Measurements from ENCODE around the gene MEIS1. TPM values are rescaled to one million over a fixed set of nuclear protein-coding genes. Genes with fewer than 3 reads are reported as not detected.

MEIS1 gene
- total RNA-seq, 1 experiment from 2014 or later: 0.66 TPM

DNA sequence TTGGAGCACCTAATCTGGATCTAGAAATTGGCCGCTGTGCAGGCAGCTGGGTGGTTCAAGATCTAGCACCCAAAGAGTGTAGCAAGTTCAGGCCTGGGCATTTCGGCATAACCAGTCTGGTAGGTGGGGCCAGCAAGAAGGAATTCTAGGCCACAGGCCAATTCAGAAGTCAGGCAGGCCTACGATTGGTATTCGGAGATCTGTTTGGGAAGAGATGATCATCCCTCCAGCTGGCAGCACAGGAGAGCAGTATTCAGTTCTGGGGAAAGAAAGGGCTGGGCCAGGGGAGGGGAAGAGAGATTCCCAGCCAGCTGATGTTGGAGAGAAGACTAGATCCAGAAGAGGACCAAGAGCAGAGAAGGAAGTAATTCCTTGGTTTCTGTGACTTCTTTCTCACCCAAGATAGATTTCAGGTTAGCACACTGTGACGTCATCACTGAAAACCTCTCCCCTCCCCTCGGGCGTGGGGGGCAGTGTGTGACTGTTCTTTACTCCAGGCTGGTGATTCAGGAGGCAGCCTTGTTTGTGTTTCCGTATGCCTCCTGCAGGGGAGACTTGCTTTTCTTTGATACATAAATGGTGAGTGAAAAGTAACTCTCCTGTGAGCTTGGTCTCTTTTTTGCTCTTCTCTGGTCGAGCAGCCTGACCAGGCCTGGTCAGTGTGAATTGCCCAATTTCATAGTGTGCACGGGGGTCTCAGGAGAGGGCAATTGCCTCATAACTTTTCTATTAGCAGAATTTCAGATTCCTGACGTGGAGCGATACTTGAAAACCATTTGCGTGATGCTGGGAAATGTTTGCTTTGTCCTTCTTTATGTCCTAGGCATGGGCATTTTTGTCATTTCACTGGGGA, 61.1 kb downstream of the MEIS1 start:
- no CpG with 5 or more reads among the region's 13 CpGs for WGBS (ENCODE audit: extremely low coverage, insufficient read length, low lambda C conversion rate)
- Histone ChIP-seq H3K79me1 (ENCODE audit: insufficient read depth, low read depth, low read length, poor library complexity, severe bottlenecking) (no peaks in the 10 kb centered on the region), H2BK5ac (ENCODE audit: insufficient read length, low read length) (no peak overlapping the region), H3K27me3 (ENCODE audit: insufficient read depth, low read length) (no peaks in the 10 kb centered on the region), H3K4me2 (ENCODE audit: insufficient read depth, insufficient read length, low read length) (no peak overlapping the region), H3K4ac (ENCODE audit: low read depth, low read length) (no peak overlapping the region), H3K23me2 (ENCODE audit: insufficient read length, low read depth, low read length, poor library complexity, severe bottlenecking) (no peaks in the 10 kb centered on the region), H3K79me2 (ENCODE audit: insufficient read depth, low read length) (no peaks in the 10 kb centered on the region), H3T11ph (ENCODE audit: low read length) (no peak overlapping the region), H3K18ac (ENCODE audit: insufficient read length, low read depth, low read length) (no peak overlapping the region), H3K4me1 (ENCODE audit: insufficient read depth, low read length) (peaks cover 9% of the 10 kb centered on the region), H3K23ac (ENCODE audit: insufficient read length, low read depth, low read length) (no peak overlapping the region), H3K9ac (ENCODE audit: extremely low read depth, insufficient read length, low read length) (no peak overlapping the region), H2BK12ac (ENCODE audit: insufficient read length, low read depth, low read length) (no peak overlapping the region), H2BK15ac (ENCODE audit: low read depth, low read length) (no peak overlapping the region), H3K14ac (ENCODE audit: insufficient read depth, low read length) (no peak overlapping the region), H2BK20ac (ENCODE audit: low read depth, low read length, poor library complexity, severe bottlenecking) (no peak overlapping the region), H3K9me3 (ENCODE audit: control insufficient read depth, low read depth, low read length) (no peaks in the 10 kb centered on the region), H2AK5ac (ENCODE audit: insufficient read length, low read length) (no peak overlapping the region), H2AFZ (ENCODE audit: low read length) (no peak overlapping the region), H4K5ac (ENCODE audit: insufficient read length, low read depth, low read length) (no peak overlapping the region), H4K91ac (ENCODE audit: insufficient read length, low read depth, low read length) (no peak overlapping the region), H3K27ac (ENCODE audit: insufficient read length, low read depth, low read length) (no peak overlapping the region), H4K20me1 (ENCODE audit: control insufficient read depth, insufficient read depth, insufficient read length) (no peaks in the 10 kb centered on the region), H2BK120ac (ENCODE audit: low read depth, low read length, poor library complexity, severe bottlenecking) (no peak overlapping the region), H4K8ac (replicated peaks; ENCODE audit: insufficient read length, low read depth, low read length) (no peak overlapping the region), H3K56ac (ENCODE audit: insufficient read length, low read depth, low read length) (no peak overlapping the region)
- H3K4me3 Mint-ChIP-seq: no peak overlapping the region; a peak in 1 of 5 replicates
- peaks cover 7% of the 10 kb centered on the region for H3K27me3 Mint-ChIP-seq (ENCODE audit: low read depth)
- no peaks in the 10 kb centered on the region for H3K36me3 Mint-ChIP-seq (ENCODE audit: insufficient read depth in 1 of 3, low read depth in 3 of 3)
- peaks cover 36% of the 10 kb centered on the region in 2 experiments for H3K4me1 Mint-ChIP-seq
- no peaks in the 10 kb centered on the region for H3K9me3 Mint-ChIP-seq
- H3K27ac Mint-ChIP-seq: peak overlapping the region in 1 of 3 experiments; percentile 38; a peak in 2 of 7 replicates
- TF ChIP-seq, protein P1, sequence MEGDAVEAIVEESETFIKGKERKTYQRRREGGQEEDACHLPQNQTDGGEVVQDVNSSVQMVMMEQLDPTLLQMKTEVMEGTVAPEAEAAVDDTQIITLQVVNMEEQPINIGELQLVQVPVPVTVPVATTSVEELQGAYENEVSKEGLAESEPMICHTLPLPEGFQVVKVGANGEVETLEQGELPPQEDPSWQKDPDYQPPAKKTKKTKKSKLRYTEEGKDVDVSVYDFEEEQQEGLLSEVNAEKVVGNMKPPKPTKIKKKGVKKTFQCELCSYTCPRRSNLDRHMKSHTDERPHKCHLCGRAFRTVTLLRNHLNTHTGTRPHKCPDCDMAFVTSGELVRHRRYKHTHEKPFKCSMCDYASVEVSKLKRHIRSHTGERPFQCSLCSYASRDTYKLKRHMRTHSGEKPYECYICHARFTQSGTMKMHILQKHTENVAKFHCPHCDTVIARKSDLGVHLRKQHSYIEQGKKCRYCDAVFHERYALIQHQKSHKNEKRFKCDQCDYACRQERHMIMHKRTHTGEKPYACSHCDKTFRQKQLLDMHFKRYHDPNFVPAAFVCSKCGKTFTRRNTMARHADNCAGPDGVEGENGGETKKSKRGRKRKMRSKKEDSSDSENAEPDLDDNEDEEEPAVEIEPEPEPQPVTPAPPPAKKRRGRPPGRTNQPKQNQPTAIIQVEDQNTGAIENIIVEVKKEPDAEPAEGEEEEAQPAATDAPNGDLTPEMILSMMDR (conservative IDR thresholded peaks at IDR 0.05): no peak; the same call in 2 of the 3 replicates
- DNase-seq: peak; percentile 46

All from H9 (cell line).